Activated naive CD4-positive, alpha-beta T cell treated with anti-CD3 and anti-CD28 coated beads, Interleukin-2, amount 10 ng/mL, durations not matched to agents 5 hours and 36 hours (primary cell): Measurements from ENCODE around the gene CTAGE1. TPM values are rescaled to one million over a fixed set of nuclear protein-coding genes. Genes with fewer than 3 reads are reported as not detected.

ENCODE experiments used
- total RNA-seq, 2 experiments: library from RNA; stranded (reverse); gene quantifications; one replicate each; pipeline ENCODE4 v1.2.3, GENCODE V29; 2021

CTAGE1 gene, protein sequence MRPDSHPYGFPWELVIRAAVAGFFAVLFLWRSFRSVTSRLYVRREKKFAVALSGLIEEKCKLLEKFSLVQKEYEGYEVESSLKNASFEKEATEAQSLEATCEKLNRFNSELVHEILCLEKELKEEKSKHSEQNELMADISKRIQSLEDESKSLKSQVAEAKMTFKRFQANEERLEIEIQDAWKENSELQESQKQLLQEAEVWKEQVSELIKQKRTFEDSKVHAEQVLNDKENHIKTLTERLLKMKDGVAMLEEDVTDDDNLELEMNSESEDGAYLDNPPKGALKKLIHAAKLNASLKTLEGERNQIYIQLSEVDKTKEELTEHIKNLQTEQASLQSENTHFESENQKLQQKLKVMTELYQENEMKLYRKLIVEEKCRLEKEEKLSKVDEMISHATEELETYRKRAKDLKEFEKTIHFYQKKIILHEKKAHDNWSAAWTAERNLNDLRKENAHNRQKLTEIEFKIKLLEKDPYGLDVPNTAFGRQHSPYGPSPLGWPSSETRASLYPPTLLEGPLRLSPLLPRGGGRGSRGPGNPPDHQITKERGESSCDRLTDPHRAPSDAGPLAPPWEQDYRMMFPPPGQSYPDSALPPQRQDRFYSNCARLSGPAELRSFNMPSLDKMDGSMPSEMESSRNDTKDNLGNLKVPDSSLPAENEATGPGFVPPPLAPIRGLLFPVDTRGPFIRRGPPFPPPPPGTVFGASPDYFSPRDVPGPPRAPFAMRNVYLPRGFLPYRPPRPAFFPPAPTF
- not detected for total RNA-seq

DNA sequence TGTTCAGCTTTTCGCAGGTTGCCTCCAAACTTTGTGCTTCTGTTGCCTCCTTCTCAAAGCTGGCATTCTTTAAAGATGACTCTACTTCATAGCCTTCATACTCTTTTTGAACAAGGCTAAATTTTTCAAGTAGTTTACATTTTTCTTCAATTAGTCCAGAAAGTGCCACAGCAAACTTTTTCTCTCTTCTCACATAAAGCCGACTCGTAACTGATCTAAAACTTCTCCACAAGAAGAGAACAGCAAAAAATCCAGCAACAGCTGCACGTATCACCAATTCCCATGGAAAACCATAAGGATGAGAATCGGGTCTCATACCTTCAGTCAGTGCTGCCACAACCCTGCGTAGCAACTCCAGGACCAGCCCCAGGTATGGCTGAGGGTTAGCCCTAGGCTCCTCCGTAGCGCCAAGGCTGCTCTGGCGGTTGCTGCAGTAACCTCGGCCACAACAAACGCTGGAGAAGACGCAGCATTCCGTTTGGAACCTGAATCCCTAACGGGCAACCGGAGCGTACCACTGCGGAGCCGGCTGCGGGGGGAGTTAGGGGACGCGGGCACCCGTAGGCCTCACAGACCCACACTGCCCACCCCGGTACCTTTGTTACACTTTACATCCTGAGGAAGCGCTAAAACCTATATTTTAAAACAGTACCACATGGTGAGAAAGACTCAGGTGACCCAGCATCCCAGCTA lies at the start of gene CTAGE1:
TSS of gene CTAGE1 (minus strand) at position 420 of the 693 bp plus-strand sequence. CDS start at position 316, 104 bp downstream.

Other genes starting within 250 kb of the CTAGE1 start
- not detected for gene GATA6, start 248.3 kb downstream of the CTAGE1 start, total RNA-seq